Fibroblast of lung (primary cell): ENCODE results near the gene PRKCA.
"Not testable (repeated sequence)": the region's sequence is repeated elsewhere in the genome, so short reads cannot be mapped to it uniquely, and the experiment has no call there.

Experiments used
- CTCF ChIP-seq, 2 donors: IDR thresholded peaks in 1 of 2; conservative IDR thresholded peaks in 1 of 2; 1 replicate in 1 of 2; 2 replicates in 1 of 2; pipeline ENCODE4 v1.5.1; 2011 to 2012; ENCODE audit warnings: low read length in 2 of 2, control low read depth in 1 of 2, inconsistent platforms in 1 of 2, low read depth in 1 of 2, mild to moderate bottlenecking in 1 of 2
- EZH2 ChIP-seq: IDR thresholded peaks from 2 replicates; pipeline ENCODE4 v1.5.1; 2012; ENCODE audit warnings: low read length, control low read depth, mild to moderate bottlenecking; ENCODE audit errors: missing control alignments

- TF ChIP-seq CTCF (conservative IDR thresholded peaks at IDR 0.05 in 1 of 2, IDR thresholded peaks at IDR 0.05 in 1 of 2; ENCODE audit: low read depth in 1 of 2, low read length in 2 of 2); EZH2: not testable (repeated sequence)
These were observed 176.9 kb downstream of the PRKCA start for GRCh38 chr17:66479230-66479889.
